Measurements from ENCODE around the gene TNFRSF6B. TPM values are rescaled to one million over a fixed set of nuclear protein-coding genes. Genes with fewer than 3 reads are reported as not detected.

TNFRSF6B gene
- total RNA-seq, 1 experiment from 2014 or later, result not detected

- Histone ChIP-seq H3K27ac (0 out of 2 replicates have a peak overlapping the region, but pooled peaks have one; percentile 13), H3K79me2 (ENCODE audit: low read depth) (peaks cover 10% of the 10 kb centered on the region; the same call in 1 of the 2 replicates), H3K4me3 (peak overlapping the region; percentile 44), H4K20me1 (ENCODE audit: insufficient read depth) (peaks cover 5% of the 10 kb centered on the region; the same call in 1 of the 2 replicates), H3K36me3 (ENCODE audit: low read depth) (no peaks in the 10 kb centered on the region), H3K9me3 (ENCODE audit: insufficient read depth, low read depth) (no peaks in the 10 kb centered on the region), H3F3A (ENCODE audit: insufficient read depth, low read depth) (peaks cover 44% of the 10 kb centered on the region), H3K9me2 (ENCODE audit: insufficient read depth) (no peaks in the 10 kb centered on the region), H2AFZ (peak overlapping the region; percentile 46), H3K4me1 (replicated peaks; ENCODE audit: insufficient read depth) (peaks cover 9% of the 10 kb centered on the region), H3K4me2 (peak overlapping the region; percentile 72), H3K27me3 (ENCODE audit: insufficient read depth, low read depth) (no peaks in the 10 kb centered on the region)
- BruUV-seq (replicated peaks), result no TSS peak
- CTCF ChIA-PET, result interaction anchor here (0.8 to 1.3 kb wide), 2 partner anchors 98 to 124 kb away, joined by 3 to 18 read pairs; no protein-coding TSS in a partner anchor
- TF ChIP-seq CTCF (conservative IDR thresholded peaks at IDR 0.05) (no peak), EZH2 (IDR thresholded peaks at IDR 0.05; ENCODE audit: low read depth) (no peak)
- POLR2A ChIA-PET (ENCODE audit: unreplicated experiment), result interaction anchor here (0.5 to 1.0 kb wide), 3 partner anchors 98 to 219 kb away, joined by 3 to 5 read pairs (median 5); no protein-coding TSS in a partner anchor
- DNase-seq, result peak in 1 of 2 experiments; percentile 55
- intact Hi-C loops (cut with micrococcal nuclease; ENCODE audit: unreplicated experiment), result loop anchor here (2.0 kb wide), 1 partner anchor 203 kb away; the partner anchor contains the start of gene PTK6
These were observed 43.7 kb downstream of the TNFRSF6B start for GRCh38 chr20:63740070-63740626.

- Histone ChIP-seq H4K20me1 (ENCODE audit: insufficient read depth) (no peaks in the 10 kb centered on the region; the same call in 1 of the 2 replicates), H3K79me2 (ENCODE audit: low read depth) (peaks cover 10% of the 10 kb centered on the region; the same call in 1 of the 2 replicates), H3K9me2 (ENCODE audit: insufficient read depth) (no peaks in the 10 kb centered on the region), H3K4me3 (peak overlapping the region; percentile 44), H3K27ac (0 out of 2 replicates have a peak overlapping the region, but pooled peaks have one; percentile 13), H3K36me3 (ENCODE audit: low read depth) (no peaks in the 10 kb centered on the region), H2AFZ (peak overlapping the region; percentile 46), H3F3A (ENCODE audit: insufficient read depth, low read depth) (peaks cover 44% of the 10 kb centered on the region), H3K4me2 (peak overlapping the region; percentile 72), H3K9me3 (ENCODE audit: insufficient read depth, low read depth) (no peaks in the 10 kb centered on the region), H3K4me1 (replicated peaks; ENCODE audit: insufficient read depth) (peaks cover 9% of the 10 kb centered on the region), H3K27me3 (ENCODE audit: insufficient read depth, low read depth) (no peaks in the 10 kb centered on the region)
- POLR2A ChIA-PET (ENCODE audit: unreplicated experiment), result interaction anchor here (0.5 to 1.0 kb wide), 6 partner anchors 33 to 646 kb away, joined by 3 to 5 read pairs (median 4); partner anchors contain the start of genes ARFRP1 and ZGPAT
- CTCF ChIA-PET, result interaction anchor here (0.8 to 1.3 kb wide), 2 partner anchors 99 to 123 kb away, joined by 3 to 18 read pairs; no protein-coding TSS in a partner anchor
- BruUV-seq (replicated peaks), result TSS peak; percentile 44
- TF ChIP-seq EZH2 (IDR thresholded peaks at IDR 0.05; ENCODE audit: low read depth) (no peak), CTCF (conservative IDR thresholded peaks at IDR 0.05) (no peak)
- intact Hi-C loops (cut with micrococcal nuclease; ENCODE audit: unreplicated experiment), result loop anchor here (1.0 to 2.0 kb wide), 2 partner anchors 125 to 204 kb away; partner anchors contain the start of genes PTK6 and TPD52L2
- peak; percentile 82 to 95 for DNase-seq
These were observed 44.3 kb downstream of the TNFRSF6B start for GRCh38 chr20:63740627-63741353.

- peaks cover 10% of the 10 kb centered on the region; the same call in 1 of the 2 replicates for H3K79me2 ChIP-seq (ENCODE audit: low read depth)
- peaks cover 42% of the 10 kb centered on the region for H3F3A ChIP-seq (ENCODE audit: insufficient read depth, low read depth)
- ChIA-PET CTCF (interaction anchor here (1.3 kb wide), 1 partner anchor 100 kb away, joined by 18 read pairs; no protein-coding TSS in a partner anchor), POLR2A (ENCODE audit: unreplicated experiment) (interaction anchor here (0.6 to 1.0 kb wide), 4 partner anchors 33 to 647 kb away, joined by 3 to 5 read pairs (median 4); partner anchors contain the start of genes ARFRP1 and ZGPAT)
- H3K4me1 ChIP-seq (replicated peaks; ENCODE audit: insufficient read depth), result peaks cover 9% of the 10 kb centered on the region
- H3K27ac ChIP-seq, result no peak overlapping the region
- no TSS peak for BruUV-seq (replicated peaks)
- no peak for DNase-seq
- intact Hi-C loops (cut with micrococcal nuclease; ENCODE audit: unreplicated experiment), result loop anchor here (1.0 to 2.0 kb wide), 2 partner anchors 124 to 205 kb away; partner anchors contain the start of genes PTK6 and TPD52L2
- no peaks in the 10 kb centered on the region for H3K9me3 ChIP-seq (ENCODE audit: insufficient read depth, low read depth)
- H3K36me3 ChIP-seq (ENCODE audit: low read depth), result no peaks in the 10 kb centered on the region
- H3K4me3 ChIP-seq, result peak overlapping the region; percentile 44; the same call in 1 of the 2 replicates
- peak overlapping the region; percentile 46; the same call in 1 of the 2 replicates for H2AFZ ChIP-seq
- no peaks in the 10 kb centered on the region for H3K9me2 ChIP-seq (ENCODE audit: insufficient read depth)
- TF ChIP-seq CTCF (conservative IDR thresholded peaks at IDR 0.05) (no peak), EZH2 (IDR thresholded peaks at IDR 0.05; ENCODE audit: low read depth) (no peak)
- H3K4me2 ChIP-seq, result peak overlapping the region; percentile 72
- no peaks in the 10 kb centered on the region for H3K27me3 ChIP-seq (ENCODE audit: insufficient read depth, low read depth)
- no peaks in the 10 kb centered on the region; the same call in 1 of the 2 replicates for H4K20me1 ChIP-seq (ENCODE audit: insufficient read depth)
These were observed 44.9 kb downstream of the TNFRSF6B start for GRCh38 chr20:63741354-63741675.

Measured in PC-9 (cell line).